Occipital lobe (tissue), 2 donors: ENCODE measurements around the gene HSD17B1. TPM values are rescaled to one million over a fixed set of nuclear protein-coding genes. Genes with fewer than 3 reads are reported as not detected.
A peak's percentile ranks its signal among the peaks of the same experiment; 100 is the strongest.
"Not testable (repeated sequence)": the region's sequence is repeated elsewhere in the genome, so short reads cannot be mapped to it uniquely, and the experiment has no call there.

ENCODE experiments used
- DNase-seq: peaks from one replicate; lab custom pipeline; 2025; lab: John Stamatoyannopoulos, UW
- total RNA-seq: library from RNA; depleted of rRNA; stranded (reverse); fragments of >200 nt; gene quantifications from one replicate; pipeline ENCODE4 v1.2.3, GENCODE V29; 2014

The HSD17B1 gene
- total RNA-seq, 1 donor from 2014 or later, result 0.62 TPM

- DNase-seq, result not testable (repeated sequence)
Observed at GRCh38 chr17:42545755-42546505, 6.8 kb upstream of the HSD17B1 start.

GRCh38 chr17:42547001-42547461 is 5.7 kb upstream of the HSD17B1 start:
- DNase-seq, result no peak

- DNase-seq, result no peak
Observed at GRCh38 chr17:42547698-42548069, 5.0 kb upstream of the HSD17B1 start.

GRCh38 chr17:42548070-42548837 is 4.5 kb upstream of the HSD17B1 start:
- DNase-seq, result no peak

- DNase-seq, result no peak
Observed at GRCh38 chr17:42548993-42549755, 3.5 kb upstream of the HSD17B1 start.

- no peak for DNase-seq
Observed at GRCh38 chr17:42553161-42553818, 567 bp downstream of the HSD17B1 start.

- no peak for DNase-seq
Observed at GRCh38 chr17:42553866-42554249, 1.1 kb downstream of the HSD17B1 start.

- DNase-seq, result peak; percentile 82
Observed at GRCh38 chr17:42554250-42555121, 1.8 kb downstream of the HSD17B1 start.

- no peak for DNase-seq
Observed at GRCh38 chr17:42555122-42555622, 2.4 kb downstream of the HSD17B1 start.

- not testable (repeated sequence) for DNase-seq
Observed at GRCh38 chr17:42555961-42556617, 3.4 kb downstream of the HSD17B1 start.

- no peak for DNase-seq
Observed at GRCh38 chr17:42559075-42559474, 6.4 kb downstream of the HSD17B1 start.

- DNase-seq, result no peak
Observed at GRCh38 chr17:42560246-42560645, 7.5 kb downstream of the HSD17B1 start.

GRCh38 chr17:42561897-42562387 is 9.2 kb downstream of the HSD17B1 start, which contains the start of gene COASY:
TSS of gene COASY (plus strand) at chr17:42562148. CDS start at chr17:42562623, 475 bp downstream.
- DNase-seq, result peak; percentile 91

- DNase-seq, result no peak
Observed at GRCh38 chr17:42562388-42563142, 9.8 kb downstream of the HSD17B1 start.

GRCh38 chr17:42563143-42563509 is 10.4 kb downstream of the HSD17B1 start:
- no peak for DNase-seq

GRCh38 chr17:42563543-42563942 is 10.8 kb downstream of the HSD17B1 start:
- no peak for DNase-seq

GRCh38 chr17:42563950-42564349 is 11.2 kb downstream of the HSD17B1 start:
- DNase-seq, result no peak

GRCh38 chr17:42564815-42565522 is 12.2 kb downstream of the HSD17B1 start:
- no peak for DNase-seq
